Measurements from ENCODE around the gene BUB3. TPM values are rescaled to one million over a fixed set of nuclear protein-coding genes. Genes with fewer than 3 reads are reported as not detected.
A peak's percentile ranks its signal among the peaks of the same experiment; 100 is the strongest.

Gene BUB3
- polyA plus RNA-seq, 1 donor (not counting 4 experiments of a cell fraction or from before 2014, with no cell fraction given): 162 TPM

GRCh38 chr10:123156078-123156477 is 1.9 kb downstream of the BUB3 start:
- FAIRE-seq (no peak), DNase-seq (ENCODE audit: low read depth, low spot score) (no peak)
- Histone ChIP-seq H3K9ac (ENCODE audit: control insufficient read depth, extremely low read depth, insufficient read depth, low read length) (no peak overlapping the region), H2AFZ (ENCODE audit: control insufficient read depth, low read length) (no peak overlapping the region), H3K27me3 (ENCODE audit: control insufficient read depth, extremely low read depth, insufficient read depth, low read length) (peaks cover 11% of the 10 kb centered on the region), H3K4me3 (ENCODE audit: control insufficient read depth in 2 of 3, extremely low read depth in 1 of 3, insufficient read depth in 2 of 3, low read depth in 1 of 3, low read length in 3 of 3) (peak overlapping the region in 1 of 3 experiments; percentile 82), H3K4me1 (ENCODE audit: control insufficient read depth, extremely low read depth, insufficient read depth, low read length) (peaks cover 27% of the 10 kb centered on the region), H3K79me2 (ENCODE audit: control insufficient read depth, insufficient read depth, low read length) (peaks cover 68% of the 10 kb centered on the region), H3K4me2 (ENCODE audit: control insufficient read depth, extremely low read depth, insufficient read depth, low read depth, low read length) (peak overlapping the region; percentile 90), H3K9me1 (ENCODE audit: control insufficient read depth, extremely low read depth, insufficient read depth, low read length) (peaks cover 3% of the 10 kb centered on the region), H3K27ac (ENCODE audit: control insufficient read depth, insufficient read depth, low read length) (no peak overlapping the region), H3K36me3 (ENCODE audit: control insufficient read depth in 2 of 2, extremely low read depth in 1 of 2, insufficient read depth in 2 of 2, low read length in 2 of 2) (peaks cover 1 to 28% of the 10 kb centered on the region in 2 experiments), H3K9me3 (ENCODE audit: control insufficient read depth, low read depth, low read length) (no peaks in the 10 kb centered on the region), H4K20me1 (ENCODE audit: control insufficient read depth, extremely low read depth, insufficient read depth, low read length) (peaks cover 18% of the 10 kb centered on the region)
- dilution Hi-C loops (cut with MboI; ENCODE audit: extremely low pct_ligation_motif_present, low sequenced_read_pairs): no loop called here
- TF ChIP-seq EZH2 (IDR thresholded peaks at IDR 0.05; ENCODE audit: low read length) (no peak), CTCF (optimal IDR thresholded peaks at IDR 0.05 in 1 of 3, IDR thresholded peaks at IDR 0.05 in 1 of 3, conservative IDR thresholded peaks at IDR 0.05 in 1 of 3; ENCODE audit: extremely low read depth in 1 of 3, insufficient read depth in 2 of 3, low read length in 3 of 3) (no peak)

- Histone ChIP-seq H3K9me1 (ENCODE audit: control insufficient read depth, extremely low read depth, insufficient read depth, low read length) (peaks cover 3% of the 10 kb centered on the region), H3K27me3 (ENCODE audit: control insufficient read depth, extremely low read depth, insufficient read depth, low read length) (peaks cover 4% of the 10 kb centered on the region), H3K4me1 (ENCODE audit: control insufficient read depth, extremely low read depth, insufficient read depth, low read length) (peaks cover 27% of the 10 kb centered on the region), H3K9me3 (ENCODE audit: control insufficient read depth, low read depth, low read length) (no peaks in the 10 kb centered on the region), H2AFZ (ENCODE audit: control insufficient read depth, low read length) (no peak overlapping the region), H3K4me3 (ENCODE audit: control insufficient read depth in 2 of 3, extremely low read depth in 1 of 3, insufficient read depth in 2 of 3, low read depth in 1 of 3, low read length in 3 of 3) (no peak overlapping the region), H3K4me2 (ENCODE audit: control insufficient read depth, extremely low read depth, insufficient read depth, low read depth, low read length) (no peak overlapping the region), H3K36me3 (ENCODE audit: control insufficient read depth in 2 of 2, extremely low read depth in 1 of 2, insufficient read depth in 2 of 2, low read length in 2 of 2) (peaks cover 5 to 28% of the 10 kb centered on the region in 2 experiments), H3K9ac (ENCODE audit: control insufficient read depth, extremely low read depth, insufficient read depth, low read length) (no peak overlapping the region), H3K27ac (ENCODE audit: control insufficient read depth, insufficient read depth, low read length) (no peak overlapping the region), H3K79me2 (ENCODE audit: control insufficient read depth, insufficient read depth, low read length) (peaks cover 74% of the 10 kb centered on the region), H4K20me1 (ENCODE audit: control insufficient read depth, extremely low read depth, insufficient read depth, low read length) (peaks cover 18% of the 10 kb centered on the region)
- TF ChIP-seq CTCF (optimal IDR thresholded peaks at IDR 0.05 in 1 of 3, IDR thresholded peaks at IDR 0.05 in 1 of 3, conservative IDR thresholded peaks at IDR 0.05 in 1 of 3; ENCODE audit: extremely low read depth in 1 of 3, insufficient read depth in 2 of 3, low read length in 3 of 3) (no peak), EZH2 (IDR thresholded peaks at IDR 0.05; ENCODE audit: low read length) (no peak)
- DNase-seq (ENCODE audit: low read depth, low spot score): no peak
- peak; percentile 34 for FAIRE-seq
- dilution Hi-C loops (cut with MboI; ENCODE audit: extremely low pct_ligation_motif_present, low sequenced_read_pairs): no loop called here
These were observed 3.0 kb downstream of the BUB3 start for GRCh38 chr10:123157210-123157609.

Data from keratinocyte (primary cell).